Colonic mucosa (tissue), 4 donors: ENCODE data around the gene MED29. TPM values are rescaled to one million over a fixed set of nuclear protein-coding genes. Genes with fewer than 3 reads are reported as not detected.

Experiments
- DNase-seq: peaks from one replicate; pipeline ENCODE4 v3.0.0-alpha.2; 2020
- H3K27ac ChIP-seq: fragments of 200-600 bp; one replicate; pipeline ENCODE4 v1.8.0; 2021
- H3K27me3 ChIP-seq: fragments of 200-600 bp; one replicate; pipeline ENCODE4 v1.8.0; 2021
- H3K36me3 ChIP-seq: fragments of 200-600 bp; one replicate; pipeline ENCODE4 v1.8.0; 2021
- H3K4me1 ChIP-seq: fragments of 200-600 bp; one replicate; pipeline ENCODE4 v1.8.0; 2021; ENCODE audit warnings: mild to moderate bottlenecking
- H3K4me3 ChIP-seq: fragments of 200-600 bp; one replicate; pipeline ENCODE4 v1.8.0; 2021
- H3K9ac ChIP-seq, 2 donors: one replicate each; pipeline ENCODE4 v1.7.0; 2013; ENCODE audit warnings: control low read depth in 2 of 2, low read depth in 2 of 2, low read length in 2 of 2
- H3K9me3 ChIP-seq: fragments of 200-600 bp; one replicate; pipeline ENCODE4 v1.8.0; 2021
- CTCF ChIP-seq: fragments of 200-600 bp; IDR thresholded peaks from one replicate; pipeline ENCODE4 v1.8.0; 2022; ENCODE audit warnings: antibody characterized with exemption, mild to moderate bottlenecking
- intact Hi-C: fragments of 100-400 bp; cut with DNase I; formaldehyde crosslinking; loops from one replicate; pipeline ENCODE4 v1.14.1; 2022
- total RNA-seq, 2 donors: library from RNA; stranded (reverse); fragmentation: NEBNext Ultra II Directional in 1 of 2; extraction: Animal tissue kit (Norgen Biotek cat#: 25700) in 1 of 2; gene quantifications; one replicate each; pipeline ENCODE4 v1.2.1, GENCODE V29; 2021
- donor health status: healthy.
- donor health status: DM: no; HTN: no; CAD: no.
- donor health status: DM: no; HTN: no; CAD: no.

Gene MED29
- total RNA-seq, 2 donors from 2014 or later = 22.8 to 37.5 TPM

GRCh38 chr19:39384839-39385568 lies 6.2 kb upstream of the MED29 start:
- Histone ChIP-seq H3K27me3 (no peaks in the 10 kb centered on the region), H3K9ac (no peak overlapping the region), H3K36me3 (peaks cover 17% of the 10 kb centered on the region), H3K4me1 (peaks cover 3% of the 10 kb centered on the region), H3K4me3 (no peak overlapping the region), H3K9me3 (no peaks in the 10 kb centered on the region), H3K27ac (no peak overlapping the region)
- no peak for DNase-seq
- intact Hi-C loops = no loop called here
- TF ChIP-seq CTCF = no peak

- TF ChIP-seq CTCF = no peak
- Histone ChIP-seq H3K4me3 (no peak overlapping the region), H3K27ac (no peak overlapping the region), H3K4me1 (peaks cover 5% of the 10 kb centered on the region), H3K27me3 (no peaks in the 10 kb centered on the region), H3K9ac (no peak overlapping the region), H3K36me3 (peaks cover 8% of the 10 kb centered on the region), H3K9me3 (no peaks in the 10 kb centered on the region)
- intact Hi-C loops = no loop called here
- no peak for DNase-seq
Observed at GRCh38 chr19:39385629-39386411, 5.4 kb upstream of the MED29 start.

- Histone ChIP-seq H3K27me3 (no peaks in the 10 kb centered on the region), H3K27ac (no peak overlapping the region), H3K9ac (no peak overlapping the region), H3K4me1 (peaks cover 5% of the 10 kb centered on the region), H3K9me3 (no peaks in the 10 kb centered on the region), H3K36me3 (peaks cover 4% of the 10 kb centered on the region), H3K4me3 (no peak overlapping the region)
- TF ChIP-seq CTCF = no peak
- intact Hi-C loops = no loop called here
- no peak for DNase-seq
Observed at GRCh38 chr19:39386557-39386956, 4.6 kb upstream of the MED29 start.

GRCh38 chr19:39388657-39389056 lies 2.5 kb upstream of the MED29 start:
- H3K4me3 ChIP-seq = no peak overlapping the region
- TF ChIP-seq CTCF = no peak
- intact Hi-C loops = no loop called here
- no peak overlapping the region for H3K9ac ChIP-seq
- peaks cover 4% of the 10 kb centered on the region for H3K36me3 ChIP-seq
- H3K27me3 ChIP-seq = no peaks in the 10 kb centered on the region
- peaks cover 9% of the 10 kb centered on the region for H3K4me1 ChIP-seq
- H3K27ac ChIP-seq = no peak overlapping the region
- DNase-seq = no peak
- H3K9me3 ChIP-seq = no peaks in the 10 kb centered on the region

GRCh38 chr19:39389631-39390414 lies 1.4 kb upstream of the MED29 start:
- peak overlapping the region; percentile 96 to 99 for H3K9ac ChIP-seq
- no peaks in the 10 kb centered on the region for H3K9me3 ChIP-seq
- TF ChIP-seq CTCF = no peak
- no peaks in the 10 kb centered on the region for H3K27me3 ChIP-seq
- H3K4me1 ChIP-seq = peaks cover 9% of the 10 kb centered on the region
- DNase-seq = no peak
- H3K4me3 ChIP-seq = peak overlapping the region; percentile 83
- H3K36me3 ChIP-seq = peaks cover 4% of the 10 kb centered on the region
- H3K27ac ChIP-seq = peak overlapping the region; percentile 81
- intact Hi-C loops = no loop called here
